Choroid plexus epithelial cell (primary cell): ENCODE measurements around the gene TEAD1.
A peak's percentile ranks its signal among the peaks of the same experiment; 100 is the strongest.

Experiments
- DNase-seq: peaks from one replicate; pipeline ENCODE4 v3.0.0-alpha.2; 2010; ENCODE audit warnings: low read depth
- H3K4me3 ChIP-seq: 2 replicates; pipeline ENCODE4 v1.5.1; 2011; ENCODE audit warnings: low read depth, mild to moderate bottlenecking, control low read depth, low read length, moderate library complexity
- TF ChIP-seq, protein P1 (sequence below): conservative IDR thresholded peaks from 2 replicates; pipeline ENCODE4 v1.5.1; 2011; ENCODE audit warnings: low read depth, mild to moderate bottlenecking, control low read depth, inconsistent platforms, low read length, moderate library complexity

TEAD1 gene

DNA sequence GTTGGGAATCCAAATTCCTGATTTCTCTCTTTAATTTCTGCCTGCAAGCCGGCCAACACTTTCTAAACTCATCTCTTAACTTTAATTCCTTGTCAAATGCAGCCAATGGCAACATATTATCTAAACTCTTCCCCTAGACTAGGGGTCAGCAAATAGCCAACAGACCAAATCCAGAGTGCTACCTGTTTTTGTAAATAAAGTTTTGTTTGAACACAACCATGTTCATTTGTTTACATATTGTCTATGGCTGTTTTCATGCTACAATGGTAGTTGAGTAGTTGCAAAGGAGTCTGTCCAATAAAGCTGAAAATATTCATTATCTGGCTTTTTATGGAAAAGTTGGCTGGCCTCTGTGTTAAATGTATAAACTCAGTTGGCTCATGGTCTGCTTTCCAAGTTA lies 297.7 kb downstream of the TEAD1 start:
- TF ChIP-seq, protein P1, sequence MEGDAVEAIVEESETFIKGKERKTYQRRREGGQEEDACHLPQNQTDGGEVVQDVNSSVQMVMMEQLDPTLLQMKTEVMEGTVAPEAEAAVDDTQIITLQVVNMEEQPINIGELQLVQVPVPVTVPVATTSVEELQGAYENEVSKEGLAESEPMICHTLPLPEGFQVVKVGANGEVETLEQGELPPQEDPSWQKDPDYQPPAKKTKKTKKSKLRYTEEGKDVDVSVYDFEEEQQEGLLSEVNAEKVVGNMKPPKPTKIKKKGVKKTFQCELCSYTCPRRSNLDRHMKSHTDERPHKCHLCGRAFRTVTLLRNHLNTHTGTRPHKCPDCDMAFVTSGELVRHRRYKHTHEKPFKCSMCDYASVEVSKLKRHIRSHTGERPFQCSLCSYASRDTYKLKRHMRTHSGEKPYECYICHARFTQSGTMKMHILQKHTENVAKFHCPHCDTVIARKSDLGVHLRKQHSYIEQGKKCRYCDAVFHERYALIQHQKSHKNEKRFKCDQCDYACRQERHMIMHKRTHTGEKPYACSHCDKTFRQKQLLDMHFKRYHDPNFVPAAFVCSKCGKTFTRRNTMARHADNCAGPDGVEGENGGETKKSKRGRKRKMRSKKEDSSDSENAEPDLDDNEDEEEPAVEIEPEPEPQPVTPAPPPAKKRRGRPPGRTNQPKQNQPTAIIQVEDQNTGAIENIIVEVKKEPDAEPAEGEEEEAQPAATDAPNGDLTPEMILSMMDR = no peak
- no peak overlapping the region for H3K4me3 ChIP-seq
- no peak for DNase-seq

DNA sequence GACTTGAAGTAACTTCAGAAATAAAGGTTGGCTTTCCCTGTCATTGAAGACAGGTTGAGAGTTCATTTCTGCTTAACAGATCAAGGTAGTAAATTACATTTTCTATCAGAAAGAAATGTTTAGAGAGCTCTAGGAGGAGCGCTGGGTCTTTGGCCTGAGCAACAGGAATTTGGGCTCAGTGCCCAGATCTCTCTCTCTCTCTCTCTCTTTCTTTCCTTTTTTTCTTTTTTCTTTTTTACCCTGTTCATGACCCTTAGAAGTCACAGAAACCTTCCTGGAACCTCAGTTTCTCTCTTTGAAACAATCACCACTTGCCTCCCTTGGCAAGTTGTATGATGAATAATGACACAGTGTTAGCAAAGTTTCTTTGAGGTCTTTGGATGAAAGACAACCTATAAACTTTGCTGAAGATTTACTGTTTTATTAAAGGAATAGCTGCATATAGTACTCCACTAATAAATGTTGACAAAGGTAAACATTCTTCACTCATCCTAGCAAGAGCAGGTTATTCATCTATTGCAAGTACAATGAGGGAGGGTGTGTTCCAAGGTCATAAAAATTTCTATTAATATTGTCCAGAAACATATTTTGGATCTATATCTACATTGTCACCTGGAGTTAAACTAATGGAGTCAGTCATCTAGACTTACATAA lies 299.4 kb downstream of the TEAD1 start:
- TF ChIP-seq, protein P1 = peak; percentile 24
- peak; percentile 33 for DNase-seq
- H3K4me3 ChIP-seq = no peak overlapping the region

DNA sequence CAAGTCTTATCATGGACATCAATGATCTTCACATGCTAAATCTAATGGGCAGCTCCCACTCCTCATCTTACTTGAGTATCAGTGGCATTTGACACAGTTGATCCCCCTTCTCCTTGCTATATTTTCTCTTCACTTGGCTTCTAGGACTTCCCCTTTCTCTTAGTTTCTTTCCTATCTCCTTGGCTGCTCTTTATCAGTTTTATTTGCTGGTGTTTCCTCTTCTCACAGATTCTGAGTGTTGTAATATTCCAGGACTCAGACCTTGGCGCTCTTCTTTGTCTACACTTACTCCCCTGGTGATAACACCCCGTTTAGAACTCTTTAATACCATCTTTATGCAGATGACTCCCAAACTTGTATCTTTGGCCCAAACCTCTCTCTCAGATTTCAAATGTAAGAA lies 301.0 kb downstream of the TEAD1 start:
- H3K4me3 ChIP-seq = no peak overlapping the region
- no peak for DNase-seq
- TF ChIP-seq, protein P1 = no peak

DNA sequence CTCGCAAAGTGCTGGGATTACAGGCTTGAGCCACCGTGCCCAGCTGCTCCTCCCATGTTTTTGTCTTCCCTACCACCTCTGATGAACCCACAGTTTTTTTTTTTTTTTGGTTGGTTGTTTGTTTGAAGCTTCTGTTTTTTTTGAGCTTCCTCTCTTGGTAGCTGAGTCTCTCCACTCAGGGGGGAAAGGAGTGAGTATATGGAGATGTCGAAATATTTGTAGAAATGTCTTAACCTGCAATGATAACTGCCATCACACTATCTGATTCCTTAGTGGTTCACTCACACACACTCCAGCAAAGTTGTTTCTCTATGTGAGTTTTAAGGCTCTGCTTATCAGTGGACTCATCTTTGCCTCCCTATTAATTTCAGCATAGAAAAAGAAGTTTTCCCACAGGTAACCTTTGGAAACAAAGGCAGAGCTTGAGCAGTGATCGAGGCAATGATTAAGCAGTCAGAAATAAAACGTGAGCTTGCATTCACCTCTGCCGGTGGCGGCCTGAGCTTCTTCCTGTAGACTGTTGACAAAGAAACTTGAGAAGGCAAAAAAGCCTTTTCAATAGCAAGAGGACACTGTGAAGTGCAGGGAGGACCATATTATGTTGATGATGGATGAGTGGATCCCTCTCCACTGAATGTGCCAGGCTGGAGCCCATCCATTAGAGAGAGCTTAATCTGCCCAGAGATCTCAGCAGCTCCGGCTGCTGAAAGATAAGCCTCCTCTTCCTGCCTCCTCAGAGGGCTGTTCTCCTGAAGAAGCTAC lies 305.9 kb downstream of the TEAD1 start:
- TF ChIP-seq, protein P1 = no peak
- H3K4me3 ChIP-seq = no peak overlapping the region
- DNase-seq = no peak

DNA sequence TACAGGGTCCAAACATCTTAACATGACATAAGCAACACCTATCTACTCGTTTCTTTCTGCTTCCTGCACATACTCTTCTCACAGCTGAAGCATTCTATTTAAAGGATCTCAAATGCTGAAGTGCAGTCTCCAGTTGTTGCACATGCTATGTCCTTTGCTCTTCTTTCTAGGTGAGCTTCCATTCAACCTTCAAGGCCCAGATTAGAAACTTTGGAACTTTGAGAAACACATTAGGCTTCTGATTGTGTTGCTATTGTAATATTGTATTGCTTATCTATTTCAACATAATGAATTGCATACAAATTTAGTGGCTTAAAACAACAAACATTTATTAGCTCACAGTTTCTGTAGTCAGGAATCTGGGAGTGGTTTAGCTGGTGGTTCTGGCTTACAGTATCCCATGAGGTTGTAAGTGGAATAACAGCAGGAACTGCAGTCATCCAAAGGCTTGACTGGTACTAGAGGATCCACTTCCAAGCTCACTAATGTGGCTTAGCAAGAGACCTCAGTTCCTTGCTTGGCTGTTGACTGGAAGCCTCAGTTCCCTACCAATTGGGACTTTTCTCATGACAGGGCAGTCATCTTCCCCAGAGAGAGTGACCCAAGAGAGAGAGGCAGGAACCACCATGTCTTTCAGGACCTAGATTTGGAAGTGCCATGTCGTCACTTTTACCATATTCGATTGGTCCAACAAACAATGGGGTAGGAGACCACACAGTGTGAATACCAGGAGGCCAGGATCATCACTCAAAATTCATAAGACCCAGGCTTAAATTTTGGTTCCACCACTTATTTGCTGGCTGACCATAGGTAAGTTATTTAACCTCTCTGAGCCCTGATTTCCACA lies 307.7 kb downstream of the TEAD1 start:
- TF ChIP-seq, protein P1 = no peak
- no peak overlapping the region for H3K4me3 ChIP-seq
- peak; percentile 15 for DNase-seq

DNA sequence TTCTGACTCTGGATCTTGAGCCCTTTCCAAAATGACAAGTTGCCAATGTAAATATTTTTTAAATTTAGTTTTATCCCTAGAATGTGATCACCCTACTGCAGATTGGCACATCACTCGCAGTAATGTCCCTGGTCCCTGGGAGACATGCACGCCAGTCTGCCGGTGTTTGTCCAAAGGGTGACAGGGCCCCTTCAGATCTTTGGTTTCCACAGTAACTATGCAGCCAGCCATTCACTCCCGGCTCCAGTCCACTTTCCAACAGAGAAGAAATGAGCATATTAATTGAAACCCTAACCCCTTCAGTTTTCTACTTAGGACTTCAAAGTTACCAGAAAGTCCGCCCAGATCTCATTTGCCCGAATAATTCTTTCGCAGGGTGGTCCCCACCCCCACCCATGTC lies 309.1 kb downstream of the TEAD1 start:
- H3K4me3 ChIP-seq = no peak overlapping the region
- DNase-seq = no peak
- TF ChIP-seq, protein P1 = no peak
